Neural progenitor cell (in vitro differentiated cells): Measurements from ENCODE around the gene GULP1.
"Not testable (repeated sequence)": the region's sequence is repeated elsewhere in the genome, so short reads cannot be mapped to it uniquely, and the experiment has no call there.

Experiments used
- EZH2 ChIP-seq: fragments of 200-600 bp; sonication (generic); IDR thresholded peaks from 2 replicates; pipeline ENCODE4 v1.6.1; 2017; ENCODE audit warnings: antibody characterized with exemption, mild to moderate bottlenecking, moderate library complexity
- TF ChIP-seq, protein P1 (sequence below): fragments of 200-600 bp; sonication (generic); IDR thresholded peaks from 2 replicates; pipeline ENCODE4 v1.5.1; 2017; ENCODE audit warnings: antibody characterized with exemption, mild to moderate bottlenecking

DNA sequence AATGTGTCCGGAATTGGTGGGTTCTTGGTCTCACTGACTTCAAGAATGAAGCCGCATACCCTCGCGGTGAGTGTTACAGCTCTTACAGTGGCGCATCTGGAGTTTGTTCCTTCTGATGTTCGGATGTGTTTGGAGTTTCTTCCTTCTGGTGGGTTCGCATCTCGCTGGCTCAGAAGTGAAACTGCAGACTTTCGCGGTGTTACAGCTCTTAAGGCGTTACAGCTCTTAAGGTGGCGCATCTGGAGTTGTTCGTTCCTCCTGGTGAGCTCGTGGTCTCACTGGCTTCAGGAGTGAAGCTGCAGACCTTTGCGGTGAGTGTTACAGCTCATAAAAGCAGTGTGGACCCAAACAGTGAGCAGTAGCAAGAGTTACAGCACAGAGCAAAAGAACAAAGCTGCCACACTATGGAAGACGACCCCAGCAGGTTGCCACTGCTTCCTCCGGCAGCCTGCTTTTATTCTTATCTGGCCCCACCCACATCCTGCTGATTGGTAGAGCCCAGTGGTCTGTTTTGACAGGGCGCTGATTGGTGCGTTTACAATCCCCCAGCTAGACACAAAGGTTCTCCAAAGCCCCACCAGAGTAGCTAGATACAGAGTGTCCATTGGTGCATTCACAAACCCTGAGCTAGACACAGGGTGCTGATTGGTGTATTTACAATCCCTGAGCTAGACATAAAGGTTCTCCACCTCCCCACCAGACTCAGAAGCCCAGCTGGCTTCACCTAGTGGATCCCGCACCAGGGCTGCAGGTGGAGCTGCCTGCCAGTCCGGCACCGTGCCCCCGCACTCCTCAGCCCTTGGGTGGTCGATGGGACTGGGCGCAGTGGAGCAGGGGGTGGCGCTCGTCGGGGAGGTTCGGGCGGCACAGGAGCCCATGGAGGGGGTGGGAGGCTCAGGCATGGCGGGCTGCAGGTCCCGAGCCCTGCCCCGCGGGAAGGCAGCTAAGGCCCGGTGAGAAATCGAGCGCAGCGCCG, 314.2 kb downstream of the GULP1 start:
- TF ChIP-seq, protein P1, sequence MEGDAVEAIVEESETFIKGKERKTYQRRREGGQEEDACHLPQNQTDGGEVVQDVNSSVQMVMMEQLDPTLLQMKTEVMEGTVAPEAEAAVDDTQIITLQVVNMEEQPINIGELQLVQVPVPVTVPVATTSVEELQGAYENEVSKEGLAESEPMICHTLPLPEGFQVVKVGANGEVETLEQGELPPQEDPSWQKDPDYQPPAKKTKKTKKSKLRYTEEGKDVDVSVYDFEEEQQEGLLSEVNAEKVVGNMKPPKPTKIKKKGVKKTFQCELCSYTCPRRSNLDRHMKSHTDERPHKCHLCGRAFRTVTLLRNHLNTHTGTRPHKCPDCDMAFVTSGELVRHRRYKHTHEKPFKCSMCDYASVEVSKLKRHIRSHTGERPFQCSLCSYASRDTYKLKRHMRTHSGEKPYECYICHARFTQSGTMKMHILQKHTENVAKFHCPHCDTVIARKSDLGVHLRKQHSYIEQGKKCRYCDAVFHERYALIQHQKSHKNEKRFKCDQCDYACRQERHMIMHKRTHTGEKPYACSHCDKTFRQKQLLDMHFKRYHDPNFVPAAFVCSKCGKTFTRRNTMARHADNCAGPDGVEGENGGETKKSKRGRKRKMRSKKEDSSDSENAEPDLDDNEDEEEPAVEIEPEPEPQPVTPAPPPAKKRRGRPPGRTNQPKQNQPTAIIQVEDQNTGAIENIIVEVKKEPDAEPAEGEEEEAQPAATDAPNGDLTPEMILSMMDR = not testable (repeated sequence)
- not testable (repeated sequence) for TF ChIP-seq EZH2
